K562 (cell line): ENCODE measurements around the gene LAPTM5. TPM values are rescaled to one million over a fixed set of nuclear protein-coding genes. Genes with fewer than 3 reads are reported as not detected.
A peak's percentile ranks its signal among the peaks of the same experiment; 100 is the strongest.

Source experiments
- ATF3 ChIP-seq, 2 experiments: fragments of 450-650 bp in 1 of 2; sonication (generic) in 1 of 2; formaldehyde crosslinking in 1 of 2; IDR thresholded peaks in 1 of 2; conservative IDR thresholded peaks in 1 of 2; 2 replicates each; pipeline versions ENCODE4 v1.6.1 to v1.8.1; 2016 to 2023; ENCODE audit warnings: mild to moderate bottlenecking in 2 of 2, moderate library complexity in 2 of 2, inconsistent platforms in 1 of 2, missing genetic modification reagents in 1 of 2
- BCOR ChIP-seq: fragments of 450-650 bp; IDR thresholded peaks from 2 replicates; pipeline ENCODE4 v1.6.1; 2016
- DMBX1 ChIP-seq: fragments of 250-450 bp; sonication (Bioruptor Pico); IDR thresholded peaks from 2 replicates; pipeline ENCODE4 v1.8.0; 2022; ENCODE audit warnings: inconsistent platforms, mild to moderate bottlenecking, moderate library complexity, borderline replicate concordance
- E2F3 ChIP-seq: fragments of 250-450 bp; sonication (Bioruptor Pico); IDR thresholded peaks from 2 replicates; pipeline ENCODE4 v1.4.0; 2020; ENCODE audit warnings: mild to moderate bottlenecking
- ELF4 ChIP-seq: fragments of 450-650 bp; formaldehyde crosslinking; IDR thresholded peaks from 2 replicates; pipeline ENCODE4 v1.4.0; 2022; ENCODE audit warnings: missing genetic modification characterization
- EP300 ChIP-seq: IDR thresholded peaks from 2 replicates; pipeline ENCODE4 v1.6.1; 2012; ENCODE audit warnings: low read length, improper control_type of control experiment
- ETS1 ChIP-seq: conservative IDR thresholded peaks from 2 replicates; pipeline ENCODE4 v1.6.1; 2011; ENCODE audit warnings: low read depth, mild to moderate bottlenecking, low read length; ENCODE audit not compliant: control insufficient read depth
- ID3 ChIP-seq, 2 experiments: fragments of 250-450 bp in 1 of 2; fragments of 450-650 bp in 1 of 2; sonication (Bioruptor Pico) in 1 of 2; IDR thresholded peaks; 2 replicates each; pipeline versions ENCODE4 v1.6.1 to v1.8.0; 2016 to 2021; ENCODE audit warnings: mild to moderate bottlenecking in 2 of 2, moderate library complexity in 2 of 2, missing compliant biosample characterization in 1 of 2, missing genetic modification characterization in 1 of 2
- L3MBTL2 ChIP-seq: fragments of 450-650 bp; IDR thresholded peaks from 2 replicates; pipeline ENCODE4 v1.6.1; 2016; ENCODE audit warnings: mild to moderate bottlenecking, moderate library complexity
- PHF8 ChIP-seq: fragments of 200-600 bp; sonication (generic); IDR thresholded peaks from 2 replicates; pipeline ENCODE4 v1.6.1; 2012; ENCODE audit warnings: mixed run types, mild to moderate bottlenecking, inconsistent platforms, low read length, moderate library complexity, borderline replicate concordance
- POLR2G ChIP-seq: fragments of 200-400 bp; formaldehyde crosslinking; IDR thresholded peaks from 2 replicates; pipeline ENCODE4 v1.6.1; 2017; ENCODE audit warnings: low read depth, mild to moderate bottlenecking, antibody characterized with exemption, low read length, moderate library complexity
- THAP7 ChIP-seq: fragments of 250-450 bp; sonication (Bioruptor Pico); IDR thresholded peaks from 2 replicates; pipeline ENCODE4 v1.5.0; 2021
- ZBTB2 ChIP-seq: fragments of 450-650 bp; IDR thresholded peaks from 2 replicates; pipeline ENCODE4 v1.6.1; 2016; ENCODE audit warnings: antibody characterized with exemption
- ZBTB26 ChIP-seq: fragments of 450-650 bp; formaldehyde crosslinking; IDR thresholded peaks from 2 replicates; pipeline ENCODE4 v1.4.0; 2022; ENCODE audit warnings: missing genetic modification characterization
- ZNF592 ChIP-seq: fragments of 450-650 bp; IDR thresholded peaks from 2 replicates; pipeline ENCODE4 v1.6.1; 2017; ENCODE audit warnings: antibody characterized with exemption, mild to moderate bottlenecking
- ZNF76 ChIP-seq: fragments of 250-450 bp; sonication (Bioruptor Pico); IDR thresholded peaks from 2 replicates; pipeline ENCODE4 v1.4.0; 2020; ENCODE audit warnings: mild to moderate bottlenecking, moderate library complexity, borderline replicate concordance
- polyA plus RNA-seq, 8 experiments: library from polyadenylated mRNA; depleted of rRNA in 4 of 8; stranded (reverse) in 5 of 8; unstranded in 3 of 8; fragments of >200 nt; fragmentation: Nextera tagmentation in 2 of 8; fragmentation: Illumina TruSeq in 1 of 8; extraction: Ambion mirVana in 2 of 8; extraction: Trizol in 1 of 8; gene quantifications; 2 replicates each; pipeline versions ENCODE4 v1.2.1 to v1.2.3, GENCODE V29; 2011 to 2014; ENCODE audit warnings: inconsistent platforms in 1 of 8, missing spikeins in 1 of 8
- total RNA-seq, 7 experiments: library from RNA; depleted of rRNA in 6 of 7; stranded (reverse); fragments of >200 nt in 6 of 7; fragmentation: Illumina TruSeq in 2 of 7; extraction: Trizol in 2 of 7; gene quantifications; 2 replicates each; pipeline versions ENCODE4 v1.2.1 to v1.2.3, GENCODE V29; 2011 to 2021; ENCODE audit warnings: low replicate concordance in 1 of 7

LAPTM5 gene
- total and polyA plus RNA-seq, 9 of the 15 experiments (the other 6 are each of a cell fraction or from before 2014, with no cell fraction given) = 2.4 to 47.3 (median 20.3) TPM

GRCh38 chr1:30770150-30770549 is 12.6 kb upstream of the LAPTM5 start (continued):
- TF ChIP-seq ETS1 (no peak), ZBTB26 (CRISPR knock-in tag) (0 out of 2 replicates have a peak, but pooled peaks have one; percentile 31), ELF4 (no peak), BCOR (0 out of 2 replicates have a peak, but pooled peaks have one; percentile 23), THAP7 (0 out of 2 replicates have a peak, but pooled peaks have one; percentile 9), E2F3 (CRISPR knock-in tag) (peak; percentile 64; the same call in 1 of the 2 replicates), DMBX1 (peak; percentile 52; the same call in 1 of the 2 replicates), ZNF76 (peak; percentile 58; the same call in 1 of the 2 replicates), ATF3 (IDR thresholded peaks at IDR 0.05) (no peak), ATF3 (CRISPR knock-in tag; conservative IDR thresholded peaks at IDR 0.05) (no peak), ZNF592 (peak; percentile 9), PHF8 (no peak), EP300 (no peak), POLR2G (0 out of 2 replicates have a peak, but pooled peaks have one; percentile 14), L3MBTL2 (no peak), ZBTB2 (0 out of 2 replicates have a peak, but pooled peaks have one; percentile 28), ID3 (CRISPR knock-in tag; IDR thresholded peaks at IDR 0.05) (no peak), ID3 (tag; IDR thresholded peaks at IDR 0.05) (0 out of 2 replicates have a peak, but pooled peaks have one; percentile 40)
